Neuron (in vitro differentiated cells): ENCODE measurements around the gene PIP4P1.
A peak's percentile ranks its signal among the peaks of the same experiment; 100 is the strongest.
"Not testable (repeated sequence)": the region's sequence is repeated elsewhere in the genome, so short reads cannot be mapped to it uniquely, and the experiment has no call there.

ENCODE experiments used
- H2AFZ ChIP-seq: one replicate; pipeline ENCODE4 v1.6.1; 2013; ENCODE audit warnings: low read depth, mild to moderate bottlenecking, inconsistent platforms, low read length, moderate library complexity
- H3K27me3 ChIP-seq: one replicate; pipeline ENCODE4 v1.6.1; 2013; ENCODE audit warnings: low read length; ENCODE audit not compliant: insufficient read depth
- H3K36me3 ChIP-seq: one replicate; pipeline ENCODE4 v1.6.1; 2013; ENCODE audit warnings: low read length; ENCODE audit not compliant: insufficient read depth
- H3K4me1 ChIP-seq: one replicate; pipeline ENCODE4 v1.6.1; 2013; ENCODE audit warnings: low read length; ENCODE audit not compliant: insufficient read depth
- H3K4me3 ChIP-seq: 2 replicates; pipeline ENCODE4 v1.5.1; 2013; ENCODE audit warnings: mild to moderate bottlenecking, low read length, moderate library complexity
- H3K9me3 ChIP-seq: one replicate; pipeline ENCODE4 v1.6.1; 2013; ENCODE audit warnings: low read length

PIP4P1 gene

DNA sequence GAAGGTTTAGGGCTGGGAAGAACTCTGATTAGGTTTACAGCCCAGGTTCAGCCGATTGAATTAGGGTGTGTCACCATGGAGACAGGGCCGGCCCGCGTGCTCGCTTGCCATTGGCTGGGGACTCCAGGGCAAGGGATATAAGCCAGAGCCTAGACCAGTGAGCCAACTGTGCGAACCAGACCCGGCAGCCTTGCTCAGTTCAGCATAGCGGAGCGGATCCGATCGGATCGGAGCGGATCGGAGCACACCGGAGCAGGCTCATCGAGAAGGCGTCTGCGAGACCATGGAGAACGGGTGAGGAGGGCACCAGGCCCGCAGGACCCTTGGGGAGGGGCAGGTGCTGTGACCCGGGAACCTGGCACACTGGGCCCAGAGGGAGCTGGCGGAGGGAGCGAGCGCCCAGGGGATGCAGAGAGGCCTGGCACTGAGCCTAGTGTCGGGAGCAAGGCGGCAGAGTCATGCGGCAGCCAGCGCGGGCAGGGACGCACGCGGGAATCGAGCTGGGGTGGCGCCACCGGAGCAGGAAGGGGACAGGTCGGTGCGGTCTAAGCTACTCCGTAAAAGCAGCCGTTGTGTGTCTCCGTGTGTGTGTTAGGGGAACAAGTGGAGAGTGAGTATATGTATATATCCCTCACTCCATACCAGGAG lies 8.1 kb upstream of the PIP4P1 start, which contains the start of gene PNP:
PNP (plus strand) TSS at position 165 of the 648 bp plus-strand sequence; CDS start at position 284, 119 bp downstream.
- Histone ChIP-seq H3K36me3 (peaks cover 6% of the 10 kb centered on the region), H3K4me3 (peak within 1 kb of the TSS; percentile 60), H3K27me3 (peaks cover 4% of the 10 kb centered on the region)

GRCh38 chr14:20468764-20469241 lies 7.6 kb upstream of the PIP4P1 start:
- Histone ChIP-seq H2AFZ (peak overlapping the region; percentile 57), H3K9me3 (no peaks in the 10 kb centered on the region), H3K36me3 (peaks cover 4% of the 10 kb centered on the region), H3K27me3 (peaks cover 4% of the 10 kb centered on the region), H3K4me1 (peaks cover 13% of the 10 kb centered on the region), H3K4me3 (peak overlapping the region; percentile 60)

More for the DNA sequence above, 8.1 kb upstream of the PIP4P1 start, which contains the start of gene PNP:
- Histone ChIP-seq H3K9me3 (no peaks in the 10 kb centered on the region), H2AFZ (peak within 1 kb of the TSS; percentile 57), H3K4me1 (peaks cover 13% of the 10 kb centered on the region)

DNA sequence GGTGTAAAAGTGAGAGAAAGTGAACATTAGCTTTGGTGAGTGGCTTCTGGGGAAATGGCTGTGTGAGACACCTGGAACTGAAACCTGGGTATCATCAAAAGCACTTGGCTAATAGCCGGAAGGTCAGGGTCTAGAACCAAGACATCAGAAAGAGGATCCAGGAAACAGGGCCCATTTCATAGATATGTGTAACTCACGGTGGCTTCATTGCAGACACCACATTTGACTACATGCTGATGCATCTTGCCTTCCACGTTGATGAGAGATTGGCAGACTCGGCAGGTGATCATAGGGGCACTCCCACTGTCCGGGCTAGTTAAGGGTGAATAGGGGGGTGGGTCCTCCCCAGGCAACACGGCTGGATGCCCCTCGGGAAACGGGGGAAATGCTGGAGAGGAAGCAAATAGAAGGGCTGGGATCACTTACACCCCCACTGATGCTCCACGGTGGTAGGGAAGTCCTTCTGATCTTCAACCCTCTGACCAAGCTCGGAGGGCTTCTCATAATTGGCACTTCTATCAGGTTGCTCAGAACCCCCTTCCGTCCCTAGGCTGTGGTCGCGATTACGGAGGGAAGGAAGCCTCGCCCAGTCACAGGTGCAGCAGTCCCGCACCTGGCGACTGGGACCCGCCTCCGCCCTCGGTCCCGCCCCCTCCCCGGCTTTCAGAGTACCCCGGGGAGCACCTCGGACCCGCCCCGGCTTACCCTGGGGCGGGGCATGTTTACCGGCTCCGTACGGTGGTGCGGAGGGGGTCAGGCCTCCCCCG lies 593 bp downstream of the PIP4P1 start:
- H3K27me3 ChIP-seq = no peaks in the 10 kb centered on the region
- H3K4me1 ChIP-seq = peaks cover 33% of the 10 kb centered on the region
- peaks cover 42% of the 10 kb centered on the region for H3K36me3 ChIP-seq
- no peaks in the 10 kb centered on the region for H3K9me3 ChIP-seq
- H2AFZ ChIP-seq = no peak overlapping the region
- H3K4me3 ChIP-seq = peak overlapping the region; percentile 97

DNA sequence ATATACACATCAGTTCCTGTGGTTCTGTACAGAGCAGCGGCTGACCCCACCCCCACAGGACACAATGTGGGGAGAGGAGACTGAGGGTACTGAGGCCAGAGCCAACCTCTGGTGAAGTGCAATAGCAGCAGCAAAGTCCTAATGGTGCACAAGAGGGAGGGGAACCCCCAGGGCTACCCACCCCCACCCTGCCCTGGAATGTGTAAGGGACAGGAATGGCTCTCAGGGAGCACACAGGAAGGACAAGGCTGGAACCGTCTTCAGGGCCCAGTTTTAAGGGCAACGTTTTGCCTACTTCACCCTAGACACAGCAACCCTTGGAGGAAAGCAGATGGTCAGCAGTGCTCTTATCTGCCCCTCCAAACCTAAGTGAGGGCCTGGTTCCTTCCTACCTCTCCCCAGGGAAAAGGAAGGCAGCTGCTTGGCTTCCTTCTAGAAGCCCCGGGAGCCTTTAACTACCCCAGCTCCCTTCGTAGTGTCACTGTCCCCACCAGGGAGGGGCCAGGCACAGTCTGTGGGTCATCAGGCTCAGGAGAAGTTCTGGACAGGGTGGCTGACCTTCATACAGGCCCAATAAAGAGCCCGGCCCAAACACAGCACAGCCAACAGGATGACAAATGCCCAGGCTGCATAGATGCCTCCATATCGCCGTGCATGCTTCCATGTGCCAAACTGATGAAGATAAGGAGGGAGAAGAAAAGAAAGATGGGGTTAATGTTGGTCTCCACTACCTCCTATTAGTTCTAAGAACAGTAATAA lies 3.0 kb downstream of the PIP4P1 start:
- Histone ChIP-seq H3K9me3 (no peaks in the 10 kb centered on the region), H2AFZ (no peak overlapping the region), H3K4me1 (peaks cover 36% of the 10 kb centered on the region), H3K36me3 (peaks cover 42% of the 10 kb centered on the region), H3K27me3 (no peaks in the 10 kb centered on the region), H3K4me3 (no peak overlapping the region)

GRCh38 chr14:20456971-20457370 lies 4.3 kb downstream of the PIP4P1 start:
- H2AFZ ChIP-seq = no peak overlapping the region
- H3K9me3 ChIP-seq = no peaks in the 10 kb centered on the region
- H3K36me3 ChIP-seq = peaks cover 53% of the 10 kb centered on the region
- H3K4me3 ChIP-seq = peak overlapping the region; percentile 85
- peaks cover 30% of the 10 kb centered on the region for H3K4me1 ChIP-seq
- H3K27me3 ChIP-seq = no peaks in the 10 kb centered on the region

DNA sequence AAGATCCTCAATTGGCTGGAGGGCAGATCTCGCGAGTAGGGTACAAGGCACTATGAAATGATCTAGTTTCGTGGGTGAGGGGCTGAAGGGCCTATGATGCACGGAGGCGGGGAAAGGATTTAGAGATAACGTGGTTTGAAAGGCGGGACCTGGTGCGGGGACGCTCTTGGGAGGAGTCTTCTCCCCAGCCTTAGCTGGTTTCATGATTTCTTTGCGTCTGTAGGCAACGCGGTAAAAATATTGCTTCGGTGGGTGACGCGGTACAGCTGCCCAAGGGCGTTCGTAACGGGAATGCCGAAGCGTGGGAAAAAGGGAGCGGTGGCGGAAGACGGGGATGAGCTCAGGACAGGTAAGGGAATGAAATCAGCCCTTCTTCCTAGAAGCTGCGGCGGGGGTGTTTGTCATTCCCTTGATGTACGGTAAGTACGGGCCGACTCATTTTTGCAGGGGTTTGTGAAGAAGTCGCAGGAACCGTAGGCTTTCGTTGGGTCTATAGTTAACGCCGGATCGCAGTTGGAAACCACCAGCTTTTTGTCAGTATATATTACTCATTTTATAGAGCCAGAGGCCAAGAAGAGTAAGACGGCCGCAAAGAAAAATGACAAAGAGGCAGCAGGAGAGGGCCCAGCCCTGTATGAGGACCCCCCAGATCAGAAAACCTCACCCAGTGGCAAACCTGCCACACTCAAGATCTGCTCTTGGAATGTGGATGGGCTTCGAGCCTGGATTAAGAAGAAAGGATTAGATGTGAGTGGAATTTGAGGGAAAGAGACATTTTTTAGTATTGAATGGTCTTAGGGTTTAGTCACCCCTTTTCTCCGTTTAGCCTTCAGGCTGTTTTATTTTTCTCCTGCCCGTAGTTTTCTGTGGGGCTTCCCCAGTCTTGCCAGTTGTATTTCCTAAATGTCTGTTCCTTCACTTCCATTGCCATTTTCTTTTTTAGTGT lies 5.6 kb downstream of the PIP4P1 start:
- Histone ChIP-seq H3K36me3 (peaks cover 58% of the 10 kb centered on the region), H3K9me3 (no peaks in the 10 kb centered on the region), H3K27me3 (no peaks in the 10 kb centered on the region), H3K4me3 (peak overlapping the region; percentile 85), H3K4me1 (peaks cover 30% of the 10 kb centered on the region), H2AFZ (peak overlapping the region; percentile 46)

DNA sequence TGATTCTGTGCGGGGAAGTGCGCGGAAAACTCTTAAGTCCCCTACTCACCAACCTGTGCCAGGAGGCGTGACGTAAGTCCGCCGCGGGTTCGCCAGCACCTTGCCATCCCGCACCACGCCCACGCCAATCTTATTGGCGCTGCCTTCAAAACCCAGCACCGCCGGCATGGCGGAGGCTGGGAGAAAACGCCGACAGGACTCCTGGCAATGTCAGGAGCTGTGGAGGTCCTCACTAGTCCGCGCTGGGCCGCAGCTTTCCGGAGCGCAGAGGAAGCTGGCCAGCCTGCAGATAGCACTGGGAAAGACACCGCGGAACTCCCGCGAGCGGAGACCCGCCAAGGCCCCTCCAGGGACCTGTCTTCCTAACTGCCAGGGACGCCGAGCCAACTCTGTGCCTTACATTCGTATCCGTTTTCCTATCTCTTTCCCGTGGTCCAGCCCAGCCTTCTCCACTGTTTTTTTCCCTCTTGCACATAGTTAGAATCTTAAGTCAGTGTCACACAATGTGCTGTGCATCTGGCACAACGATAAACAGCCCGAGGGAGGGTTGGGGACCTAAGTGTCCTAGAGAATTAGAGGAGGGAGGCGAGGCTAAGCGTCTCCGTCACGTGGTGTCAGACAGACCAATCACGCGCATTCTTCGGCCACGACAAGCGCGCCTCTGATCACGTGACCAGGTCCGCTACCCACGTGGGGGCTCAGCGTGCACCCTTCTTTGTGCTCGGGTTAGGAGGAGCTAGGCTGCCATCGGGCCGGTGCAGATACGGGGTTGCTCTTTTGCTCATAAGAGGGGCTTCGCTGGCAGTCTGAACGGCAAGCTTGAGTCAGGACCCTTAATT lies 6.5 kb downstream of the PIP4P1 start, which contains the start of the genes APEX1 and OSGEP:
APEX1 (plus strand) TSS at position 711 of the 839 bp plus-strand sequence. CDS start 420 bp downstream, outside the sequence.
OSGEP (minus strand) TSS at position 297 of the 839 bp plus-strand sequence; CDS start at position 168, 129 bp downstream.
- Histone ChIP-seq H3K9me3 (no peaks in the 10 kb centered on the region), H3K27me3 (no peaks in the 10 kb centered on the region), H3K4me3 (peak within 1 kb of the TSS; percentile 85), H3K4me1 (peaks cover 21% of the 10 kb centered on the region), H3K36me3 (peaks cover 61% of the 10 kb centered on the region), H2AFZ (peak within 1 kb of the TSS; percentile 46)

DNA sequence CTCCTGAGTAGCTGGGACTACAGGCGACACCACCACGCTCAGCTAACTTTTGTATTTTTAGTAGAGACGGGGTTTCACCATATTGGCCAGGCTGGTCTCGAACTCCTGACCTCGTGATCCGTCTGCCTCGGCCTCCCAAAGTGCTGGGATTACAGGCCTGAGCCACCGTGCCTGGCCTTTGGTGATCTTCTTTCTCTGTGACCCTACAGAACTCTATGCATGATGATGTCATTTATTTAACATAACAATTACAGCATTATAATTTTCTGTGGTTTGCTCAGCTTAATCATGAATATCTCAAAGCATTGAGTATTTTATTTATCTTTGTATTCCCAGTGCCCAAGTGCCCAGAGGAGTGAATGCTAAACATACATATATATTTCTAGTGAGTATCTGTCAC lies 8.4 kb downstream of the PIP4P1 start:
- H3K36me3 ChIP-seq = peaks cover 62% of the 10 kb centered on the region
- H2AFZ ChIP-seq, H3K27me3 ChIP-seq, H3K4me3 ChIP-seq, H3K9me3 ChIP-seq: not testable (repeated sequence)
- H3K4me1 ChIP-seq = peaks cover 18% of the 10 kb centered on the region

DNA sequence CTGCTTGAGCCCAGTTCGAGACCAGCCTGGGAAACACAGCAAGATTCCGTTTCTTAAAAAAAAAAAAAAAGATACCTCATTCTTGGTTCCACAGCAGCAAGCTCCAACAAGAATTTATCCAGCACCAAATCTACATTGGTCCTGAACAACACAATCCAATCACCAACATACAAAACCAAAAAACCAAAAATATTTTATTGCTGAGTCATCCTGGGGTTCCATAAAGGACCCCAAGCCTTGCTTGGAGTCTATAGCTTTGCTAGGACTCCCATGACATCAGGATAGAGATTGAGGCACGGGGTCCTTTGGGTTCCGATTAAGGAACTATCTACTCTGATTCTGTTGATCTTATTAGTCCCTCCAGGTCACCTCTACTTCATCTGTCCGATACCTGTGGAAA lies 14.3 kb downstream of the PIP4P1 start:
- Histone ChIP-seq H3K4me3 (no peak overlapping the region), H2AFZ (no peak overlapping the region), H3K36me3 (peaks cover 63% of the 10 kb centered on the region), H3K9me3 (peaks cover 4% of the 10 kb centered on the region), H3K4me1 (no peaks in the 10 kb centered on the region), H3K27me3 (no peaks in the 10 kb centered on the region)

- not testable (repeated sequence) for H3K4me1 ChIP-seq, H3K9me3 ChIP-seq, H3K4me3 ChIP-seq, H3K27me3 ChIP-seq, H2AFZ ChIP-seq
- peaks cover 40% of the 10 kb centered on the region for H3K36me3 ChIP-seq
Observed at GRCh38 chr14:20443650-20444049, 17.6 kb downstream of the PIP4P1 start.

DNA sequence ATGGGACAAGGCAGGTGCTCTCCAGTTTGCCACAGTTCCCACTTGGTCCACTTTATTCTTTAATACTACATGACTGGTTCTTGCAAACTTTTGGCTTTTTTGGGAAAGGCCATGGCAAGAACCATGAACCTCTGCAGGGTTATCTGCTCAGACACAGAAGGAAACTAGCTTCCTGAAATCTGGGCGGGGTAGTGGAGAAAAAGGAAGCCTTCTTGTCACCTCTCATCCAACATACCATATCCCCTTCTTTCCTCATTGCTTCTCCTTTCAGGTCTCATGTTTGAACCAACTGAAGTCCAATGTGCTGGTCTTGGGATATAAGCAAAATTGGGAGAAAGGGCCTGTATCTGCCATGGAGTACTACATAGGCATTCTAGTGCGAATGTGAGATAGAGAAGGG lies 19.8 kb downstream of the PIP4P1 start:
- no peak overlapping the region for H2AFZ ChIP-seq
- H3K36me3 ChIP-seq = peaks cover 18% of the 10 kb centered on the region
- peaks cover 20% of the 10 kb centered on the region for H3K27me3 ChIP-seq
- H3K9me3 ChIP-seq = peaks cover 4% of the 10 kb centered on the region
- H3K4me3 ChIP-seq = no peak overlapping the region
- H3K4me1 ChIP-seq = no peaks in the 10 kb centered on the region
